Left cardiac atrium (tissue), 4 donors: ENCODE data around the gene KRT6A. TPM values are rescaled to one million over a fixed set of nuclear protein-coding genes. Genes with fewer than 3 reads are reported as not detected.
A peak's percentile ranks its signal among the peaks of the same experiment; 100 is the strongest.

Experiments used
- ATAC-seq, 2 donors: fragments of 200-7000 bp; cut with Tn5 transposase; one replicate each; pipeline ENCODE4 v1.9.1; 2020; ENCODE audit warnings: mild to moderate bottlenecking in 2 of 2, moderate library complexity in 2 of 2
- DNase-seq: peaks from one replicate; pipeline ENCODE4 v3.0.0-alpha.2; 2020
- intact Hi-C, 2 donors: fragments of 100-400 bp; cut with DNase I; formaldehyde crosslinking; loops; one replicate each; pipeline versions ENCODE4 v1.14.1 to v1.15.1; 2022 to 2023
- total RNA-seq, 2 donors: library from RNA; stranded (reverse); fragmentation: NEBNext Ultra II Directional; extraction: Animal tissue kit (Norgen Biotek cat#: 25700); gene quantifications; one replicate each; pipeline ENCODE4 v1.2.1, GENCODE V29; 2021
- donor health status: DM: no; HTN: yes; CAD: no.
- donor health status: DM: no; HTN: yes; CAD: no; lungs with severe emphysema.
- donor health status: DM: yes; HTN: yes; CAD: no.
- donor health status: Dilated cardiomyopathy.

Gene KRT6A
- total RNA-seq, 2 donors from 2014 or later, result 0.24 to 1.2 TPM

- ATAC-seq (peak; percentile 55 to 83), DNase-seq (peak; percentile 55)
Measured at GRCh38 chr12:52442600-52443061, 50.4 kb downstream of the KRT6A start.

GRCh38 chr12:52441320-52441911 is 51.6 kb downstream of the KRT6A start:
- ATAC-seq (peak in 1 of 2 donors; percentile 20), DNase-seq (no peak)
- intact Hi-C loops, result no loop called here

More at GRCh38 chr12:52442600-52443061, 50.4 kb downstream of the KRT6A start:
- intact Hi-C loops, result no loop called here

DNA sequence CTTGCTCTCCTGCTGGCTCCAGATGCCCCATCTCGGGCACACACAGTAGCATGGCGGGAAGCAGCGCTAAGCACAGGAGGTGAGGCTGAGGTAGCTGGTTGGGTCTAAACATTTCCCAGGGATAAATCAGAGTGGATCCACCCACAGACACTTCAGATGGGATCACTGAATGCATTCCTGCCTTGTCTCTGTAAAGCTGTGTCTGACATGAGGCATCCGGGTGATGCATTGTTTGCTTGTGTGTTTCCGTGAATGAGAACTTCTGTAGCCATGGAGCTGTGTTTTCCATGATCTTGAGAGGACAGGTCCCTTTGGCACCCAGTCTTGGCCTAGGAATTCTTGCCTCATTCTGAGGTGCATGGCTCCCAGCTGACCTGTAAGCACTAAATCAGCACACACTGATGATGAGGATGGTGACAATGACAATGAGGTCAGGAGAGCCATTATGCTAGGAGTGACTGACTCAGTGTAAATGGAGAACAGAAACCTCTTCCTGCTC is 52.2 kb downstream of the KRT6A start:
- intact Hi-C loops, result no loop called here
- ATAC-seq, result peak in 1 of 2 donors; percentile 6
- no peak for DNase-seq

- no peak for ATAC-seq
- intact Hi-C loops, result no loop called here
- no peak for DNase-seq
Measured at GRCh38 chr12:52439845-52440244, 53.2 kb downstream of the KRT6A start.

DNA sequence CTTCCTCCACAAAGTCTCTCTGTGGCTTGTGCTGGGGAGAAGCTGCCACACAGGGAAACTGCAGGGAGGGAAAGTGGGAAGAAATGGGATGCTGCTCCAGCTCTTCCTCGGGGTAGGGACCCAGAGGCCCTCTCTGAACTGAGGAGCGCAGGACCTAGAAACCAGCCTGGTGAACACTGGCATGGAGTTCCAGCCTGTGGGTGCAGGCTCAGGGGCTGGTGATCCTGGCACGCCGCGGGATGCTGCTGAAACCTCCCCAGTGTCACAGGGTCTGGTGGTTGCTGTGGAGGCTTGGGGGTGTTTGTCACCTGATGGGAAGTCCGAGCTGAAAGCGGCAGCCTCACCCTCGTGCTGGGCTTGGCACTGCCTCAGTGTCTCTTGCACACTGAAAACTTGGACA is 53.6 kb downstream of the KRT6A start:
- DNase-seq, result no peak
- ATAC-seq, result no peak
- intact Hi-C loops, result no loop called here

DNA sequence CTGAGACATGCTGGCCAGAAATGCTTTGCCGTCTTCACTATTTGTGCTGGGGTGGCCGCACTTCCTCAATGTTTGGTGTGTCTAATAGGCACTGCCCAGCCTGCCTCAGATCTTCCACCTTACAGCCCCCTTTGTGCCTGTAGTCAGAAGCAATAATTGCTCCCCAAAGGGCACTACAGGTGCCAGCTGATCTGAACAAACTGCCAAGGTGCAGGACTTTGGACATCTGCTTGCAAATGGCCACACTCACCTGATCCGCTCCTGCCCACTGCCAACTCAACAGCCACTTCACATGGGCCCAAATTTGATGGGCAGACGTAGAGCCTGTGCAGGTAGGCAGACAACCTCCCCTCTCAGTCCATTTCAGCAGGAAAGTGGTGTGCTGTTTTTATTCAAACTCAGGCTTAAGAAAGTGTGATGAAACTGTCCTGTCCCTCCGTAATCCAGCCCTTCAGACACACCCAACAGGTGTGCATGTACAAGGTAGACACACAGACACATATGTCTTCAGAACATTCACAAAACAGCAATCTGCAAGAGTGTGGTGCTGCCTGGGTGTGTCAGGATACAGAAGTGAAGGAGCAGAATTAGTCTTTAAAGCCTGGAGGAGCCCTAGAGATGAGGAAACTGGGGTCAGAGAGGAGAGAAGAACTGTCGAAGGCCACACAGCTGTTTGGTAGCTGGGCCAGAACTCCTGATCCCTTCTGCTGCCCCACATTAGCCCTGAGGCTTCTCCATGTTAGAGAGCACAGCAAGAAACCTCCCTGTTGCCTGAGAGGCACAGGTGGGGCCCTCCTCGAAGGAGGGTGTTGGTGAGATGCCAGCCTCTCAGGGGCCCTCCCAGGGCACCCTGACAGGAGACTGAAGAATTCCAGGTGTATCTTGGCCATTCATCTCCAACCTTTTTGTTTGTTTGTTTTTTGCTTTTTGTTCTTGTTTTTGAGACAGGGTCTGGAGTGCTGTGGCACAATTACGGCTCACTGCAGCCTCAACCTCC is 54.5 kb downstream of the KRT6A start:
- intact Hi-C loops, result no loop called here
- no peak for ATAC-seq
- DNase-seq, result no peak

DNA sequence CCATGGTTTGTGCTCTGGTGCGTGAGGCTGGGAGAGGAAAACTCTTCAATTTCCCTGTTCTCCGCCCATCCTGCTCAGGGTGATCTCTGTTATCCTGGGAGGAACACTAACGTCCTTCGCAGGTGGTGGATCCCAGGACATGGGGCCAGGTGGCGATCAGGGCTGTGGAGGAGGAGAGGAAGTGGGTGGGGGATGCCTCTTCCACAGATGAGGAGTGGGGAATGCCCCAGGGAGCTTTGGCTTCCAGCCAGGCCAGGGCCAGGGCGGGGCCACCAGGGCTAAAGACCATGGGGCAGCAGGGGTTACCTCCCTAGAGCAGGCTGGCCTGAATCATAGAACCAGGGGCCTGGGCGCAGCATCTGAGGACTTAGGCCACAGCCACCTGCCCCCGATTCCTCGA is 55.5 kb downstream of the KRT6A start:
- ATAC-seq (no peak), DNase-seq (no peak)
- intact Hi-C loops, result no loop called here

Other genes starting within 250 kb of the KRT6A start
- gene KRT86, start 218.6 kb downstream of the KRT6A start, total RNA-seq, result not detected
- not detected for gene KRT81, start 201.7 kb downstream of the KRT6A start, total RNA-seq
- gene KRT83, start 171.9 kb downstream of the KRT6A start, total RNA-seq, result not detected
- not detected for gene KRT85, start 125.8 kb downstream of the KRT6A start, total RNA-seq
- not detected for gene KRT84, start 107.6 kb downstream of the KRT6A start, total RNA-seq
- not detected for gene KRT82, start 86.9 kb downstream of the KRT6A start, total RNA-seq
- gene KRT75, start 58.9 kb downstream of the KRT6A start, total RNA-seq, result not detected
- not detected for gene KRT6B, start 41.1 kb downstream of the KRT6A start, total RNA-seq
- gene KRT6C, start 19.5 kb downstream of the KRT6A start, total RNA-seq, result not detected
- gene KRT5, start 27.1 kb upstream of the KRT6A start, total RNA-seq, result 1 to 10 TPM; 1.2 to 4.6 TPM
- not detected for gene KRT71, start 59.9 kb upstream of the KRT6A start, total RNA-seq
- gene KRT74, start 80.6 kb upstream of the KRT6A start, total RNA-seq, result not detected
- not detected for gene KRT72, start 108.2 kb upstream of the KRT6A start, total RNA-seq
- gene KRT73, start 125.3 kb upstream of the KRT6A start, total RNA-seq, result not detected
- gene KRT2, start 159.0 kb upstream of the KRT6A start, total RNA-seq, result not detected
- under 1 TPM in 1 of 2 donors, not detected in 1; 0.18 TPM for gene KRT1, start 187.2 kb upstream of the KRT6A start, total RNA-seq
- not detected for gene KRT77, start 210.3 kb upstream of the KRT6A start, total RNA-seq